GM10266 (cell line): Measurements from ENCODE around the gene PCDHA12.

Experiments
- DNase-seq: peaks from one replicate; pipeline ENCODE4 v3.0.0; 2012; ENCODE audit errors: extremely low spot score
- TF ChIP-seq, protein P1 (sequence below): IDR thresholded peaks from 2 replicates; pipeline ENCODE4 v1.5.1; 2012; ENCODE audit warnings: mild to moderate bottlenecking, low read depth; ENCODE audit not compliant: control insufficient read depth, insufficient read depth; ENCODE audit errors: missing control alignments

Gene PCDHA12

DNA sequence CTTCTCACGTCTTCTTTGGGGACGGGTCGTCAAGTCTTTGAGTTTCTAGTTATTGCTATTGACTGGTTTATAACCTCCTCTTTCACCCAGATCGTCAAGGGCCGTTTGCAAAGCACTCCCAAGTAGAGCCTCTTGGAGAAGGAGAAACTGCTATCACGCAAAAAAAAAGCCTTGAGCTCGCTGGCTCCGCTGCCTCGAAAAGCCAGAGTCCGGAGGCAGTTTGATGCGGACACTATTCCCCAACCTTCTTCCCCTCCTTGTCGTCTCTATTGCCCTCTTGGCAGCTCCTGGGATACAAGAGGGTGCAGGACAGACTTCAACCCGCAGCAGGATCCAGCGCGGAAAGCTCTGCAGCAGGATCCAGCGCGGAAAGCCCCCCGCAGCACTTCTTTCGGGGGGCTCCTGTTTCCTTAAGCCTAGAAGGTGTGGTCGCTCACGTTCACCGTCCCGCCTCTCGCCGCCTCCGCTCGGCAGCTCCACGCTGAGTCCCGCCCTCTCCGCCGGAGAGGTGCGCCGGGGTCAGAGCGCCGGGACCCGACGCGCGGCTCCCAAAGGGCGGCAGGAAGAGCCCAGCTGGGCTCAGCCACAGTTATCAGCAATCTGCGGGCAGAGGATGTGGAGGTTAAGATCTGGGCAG lies 50.8 kb downstream of the PCDHA12 start, which contains the start of gene PCDHAC1:
Gene PCDHAC1, plus strand, starts transcription at position 494 of the 637 bp plus-strand sequence. CDS start 594 bp downstream, outside the sequence.
- DNase-seq, result no peak
- TF ChIP-seq, protein P1, sequence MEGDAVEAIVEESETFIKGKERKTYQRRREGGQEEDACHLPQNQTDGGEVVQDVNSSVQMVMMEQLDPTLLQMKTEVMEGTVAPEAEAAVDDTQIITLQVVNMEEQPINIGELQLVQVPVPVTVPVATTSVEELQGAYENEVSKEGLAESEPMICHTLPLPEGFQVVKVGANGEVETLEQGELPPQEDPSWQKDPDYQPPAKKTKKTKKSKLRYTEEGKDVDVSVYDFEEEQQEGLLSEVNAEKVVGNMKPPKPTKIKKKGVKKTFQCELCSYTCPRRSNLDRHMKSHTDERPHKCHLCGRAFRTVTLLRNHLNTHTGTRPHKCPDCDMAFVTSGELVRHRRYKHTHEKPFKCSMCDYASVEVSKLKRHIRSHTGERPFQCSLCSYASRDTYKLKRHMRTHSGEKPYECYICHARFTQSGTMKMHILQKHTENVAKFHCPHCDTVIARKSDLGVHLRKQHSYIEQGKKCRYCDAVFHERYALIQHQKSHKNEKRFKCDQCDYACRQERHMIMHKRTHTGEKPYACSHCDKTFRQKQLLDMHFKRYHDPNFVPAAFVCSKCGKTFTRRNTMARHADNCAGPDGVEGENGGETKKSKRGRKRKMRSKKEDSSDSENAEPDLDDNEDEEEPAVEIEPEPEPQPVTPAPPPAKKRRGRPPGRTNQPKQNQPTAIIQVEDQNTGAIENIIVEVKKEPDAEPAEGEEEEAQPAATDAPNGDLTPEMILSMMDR, result no peak

DNA sequence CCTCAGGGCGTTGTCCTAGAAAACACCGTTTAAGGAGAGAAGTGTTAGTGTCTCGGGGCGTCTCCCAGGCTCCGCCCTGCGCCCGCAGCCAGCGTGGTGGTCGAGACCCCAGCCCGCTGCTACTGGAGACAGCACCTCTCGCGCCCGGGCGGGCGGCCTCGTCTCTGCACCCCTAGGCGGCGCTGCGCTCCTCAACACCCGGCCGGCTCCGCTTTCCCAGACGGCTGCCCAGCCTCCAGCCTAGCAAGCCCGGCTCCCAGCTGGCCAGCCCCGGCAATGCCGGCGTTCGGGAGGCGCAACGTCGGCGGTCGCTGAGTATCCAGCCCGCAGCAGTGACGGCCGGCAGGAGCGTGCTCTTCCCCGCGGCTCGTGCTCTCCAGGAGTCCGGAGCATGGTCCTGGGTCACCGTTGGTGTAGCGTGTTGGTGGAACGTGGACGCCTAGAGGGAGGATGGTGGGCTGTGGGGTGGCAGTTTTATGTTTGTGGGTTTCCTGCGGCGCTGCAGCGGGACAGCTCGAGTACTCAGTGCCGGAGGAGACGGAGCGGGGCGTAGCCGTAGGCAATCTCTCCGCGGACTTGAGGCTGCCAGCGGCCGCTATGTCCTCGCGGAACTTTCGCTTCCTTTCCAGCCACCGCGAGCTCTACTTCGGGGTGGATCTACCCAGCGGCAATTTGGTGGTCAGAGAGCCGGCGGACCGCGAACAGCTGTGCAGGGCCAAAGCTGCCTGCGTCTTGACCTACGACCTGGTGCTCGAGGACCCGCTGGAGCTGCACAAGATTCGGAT lies 51.5 kb downstream of the PCDHA12 start:
- TF ChIP-seq, protein P1, result no peak
- no peak for DNase-seq

DNA sequence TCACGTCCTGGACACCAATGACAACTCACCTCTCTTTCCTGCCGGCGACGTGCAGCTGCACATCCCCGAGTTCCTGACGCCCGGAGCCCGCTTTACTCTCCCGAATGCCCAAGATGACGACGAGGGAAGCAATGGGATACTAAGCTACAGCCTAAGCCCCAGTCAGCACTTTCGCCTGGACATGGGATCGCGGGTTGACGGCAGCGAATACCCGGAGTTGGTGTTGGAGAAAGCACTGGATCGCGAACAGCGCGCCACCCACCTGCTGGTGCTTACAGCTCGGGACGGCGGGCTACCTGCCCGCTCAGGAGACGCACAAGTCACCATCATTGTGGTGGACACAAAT lies 52.1 kb downstream of the PCDHA12 start:
- no peak for DNase-seq

More for the DNA sequence above, 52.1 kb downstream of the PCDHA12 start:
- TF ChIP-seq, protein P1, result no peak
